Measurements from ENCODE around the gene RYK.

- TF ChIP-seq POLR2A (IDR thresholded peaks at IDR 0.05; ENCODE audit: low read depth) (no peak), CTCF (IDR thresholded peaks at IDR 0.05) (no peak), EP300 (IDR thresholded peaks at IDR 0.05) (no peak)
Observed at GRCh38 chr3:134294302-134295280, 43.9 kb upstream of the RYK start.
